ENCODE measurements around the gene FAM13B. TPM values are rescaled to one million over a fixed set of nuclear protein-coding genes. Genes with fewer than 3 reads are reported as not detected.

Gene FAM13B
- total RNA-seq, 1 experiment from 2014 or later = 13.6 TPM

GRCh38 chr5:137914758-137915157 lies 118.1 kb downstream of the FAM13B start:
- CTCF ChIA-PET = no interaction called here

More at GRCh38 chr5:137914758-137915157, 118.1 kb downstream of the FAM13B start:
- RAD21 ChIA-PET (ENCODE audit: low non-redundant PET in 1 of 2, low total read pairs in 2 of 2, uncharacterized antibody in 2 of 2, unreplicated experiment in 2 of 2) = no interaction called here
- Histone ChIP-seq H4K20me1 (ENCODE audit: insufficient read depth) (no peaks in the 10 kb centered on the region), H3K36me3 (ENCODE audit: control insufficient read depth in 1 of 2, insufficient read depth in 2 of 2, low read length in 2 of 2) (no peaks in the 10 kb centered on the region), H2AFZ (ENCODE audit: low read depth, low read length, poor library complexity, severe bottlenecking) (no peak overlapping the region), H3K4me2 (ENCODE audit: low read length) (no peak overlapping the region), H3K4me1 (ENCODE audit: control insufficient read depth in 1 of 2, insufficient read depth in 2 of 2, low read length in 2 of 2) (no peaks in the 10 kb centered on the region), H3K9me2 (ENCODE audit: insufficient read depth) (no peaks in the 10 kb centered on the region), H3K27ac (ENCODE audit: low read depth, low read length) (no peak overlapping the region), H3K27me3 (ENCODE audit: insufficient read depth, low read length) (no peaks in the 10 kb centered on the region), H3K4me3 (replicated peaks in 1 of 2; ENCODE audit: low read depth in 1 of 2, low read length in 2 of 2) (no peak overlapping the region), H3K9ac (ENCODE audit: low read length) (no peak overlapping the region), H3K79me2 (ENCODE audit: insufficient read depth, low read length) (no peaks in the 10 kb centered on the region), H3K9me3 (ENCODE audit: control insufficient read depth in 1 of 2, insufficient read depth in 1 of 2, low read depth in 1 of 2, low read length in 2 of 2) (no peaks in the 10 kb centered on the region; a peak in 1 of 4 replicates)
- no TSS peak for BruUV-seq (replicated peaks)
- TF ChIP-seq CEBPB (IDR thresholded peaks at IDR 0.05; ENCODE audit: low read depth) (no peak), POLR2A (IDR thresholded peaks at IDR 0.05; ENCODE audit: borderline replicate concordance, extremely low read depth, insufficient read depth, insufficient read length) (no peak), SP1 (IDR thresholded peaks at IDR 0.05; ENCODE audit: low read depth) (no peak), ZNF274 (IDR thresholded peaks at IDR 0.05; ENCODE audit: low read depth, low read length) (no peak), RAD21 (IDR thresholded peaks at IDR 0.05; ENCODE audit: low read depth) (no peak), SRF (IDR thresholded peaks at IDR 0.05; ENCODE audit: low read depth) (no peak), ATF3 (IDR thresholded peaks at IDR 0.05) (no peak), MAX (IDR thresholded peaks at IDR 0.05) (no peak), JUND (IDR thresholded peaks at IDR 0.05) (no peak), TCF7L2 (IDR thresholded peaks at IDR 0.05; ENCODE audit: borderline replicate concordance, extremely low read depth, insufficient read depth, insufficient read length) (no peak), EZH2 (IDR thresholded peaks at IDR 0.05) (no peak), CTCF (IDR thresholded peaks at IDR 0.05 in 2 of 3, conservative IDR thresholded peaks at IDR 0.05 in 1 of 3; ENCODE audit: borderline replicate concordance in 1 of 3, insufficient read depth in 1 of 3, low read depth in 2 of 3, low read length in 2 of 3) (no peak), ZFX (IDR thresholded peaks at IDR 0.05) (no peak), ZBTB33 (IDR thresholded peaks at IDR 0.05; ENCODE audit: extremely low read depth, insufficient replicate concordance, low read length) (no peak), ELF1 (IDR thresholded peaks at IDR 0.05; ENCODE audit: borderline replicate concordance, low read depth) (no peak), EZH2phosphoT487 (IDR thresholded peaks at IDR 0.05; ENCODE audit: borderline replicate concordance) (no peak), EGR1 (IDR thresholded peaks at IDR 0.05; ENCODE audit: low read depth) (no peak), REST (IDR thresholded peaks at IDR 0.05; ENCODE audit: low read depth) (no peak), CBX3 (IDR thresholded peaks at IDR 0.05; ENCODE audit: low read depth) (no peak), FOSL1 (IDR thresholded peaks at IDR 0.05; ENCODE audit: low read depth) (no peak)
- DNase-seq (ENCODE audit: low read depth, low spot score) (no peak), ATAC-seq (no peak)
- intact Hi-C loops (cut with micrococcal nuclease) = no loop called here
- POLR2A ChIA-PET = no interaction called here
